K562 (cell line): ENCODE results near the gene TOM1L2. TPM values are rescaled to one million over a fixed set of nuclear protein-coding genes. Genes with fewer than 3 reads are reported as not detected.

ENCODE experiments used
- ATAC-seq: fragments of 200-7000 bp; cut with Tn5 transposase; 3 replicates; pipeline ENCODE4 v1.9.1; 2020; ENCODE audit warnings: moderate library complexity
- BruUV-seq: library from RNA; stranded (reverse); fragments of 400-500 nt; replicated peaks from 2 replicates; lab custom pipeline; 2021; lab: Mats Ljungman, UMichigan
- CTCF ChIA-PET: fragments of 300-600 bp; formaldehyde crosslinking; extraction: SDS; loops from one replicate; lab custom pipeline; 2021; ENCODE audit warnings: low intra/inter-chr PET ratio; lab: Yijun Ruan, JAX
- POLR2A ChIA-PET: fragments of 300-600, 350-650 bp; sonication (Branson Sonifier 250); formaldehyde crosslinking; extraction: SDS; loops from one replicate; lab custom pipeline; 2021; ENCODE audit warnings: antibody characterized with exemption, inconsistent platforms; lab: Yijun Ruan, JAX
- DNase-seq, 4 experiments: peaks; one replicate each; pipeline versions ENCODE4 v3.0.0 to v3.0.0-alpha.2; 2011 to 2018; ENCODE audit warnings: low spot score in 3 of 4, mixed read lengths in 3 of 4; ENCODE audit errors: extremely low read depth in 1 of 4
- FAIRE-seq: peaks from 2 replicates; lab custom pipeline; 2011; peaks lifted over from hg19 to GRCh38; lab: Jason Lieb, UNC
- H2AFZ ChIP-seq: 2 replicates; pipeline ENCODE4 v1.6.0; 2011; ENCODE audit warnings: low read depth, low read length, control low read depth, inconsistent platforms
- H3K27ac ChIP-seq: fragments of 200-600 bp; 3 replicates; pipeline ENCODE4 v1.8.0; 2011; ENCODE audit warnings: low read depth, mild to moderate bottlenecking, control low read depth, inconsistent platforms, low read length, moderate library complexity, mixed read lengths; ENCODE audit errors: extremely low read depth
- H3K27me3 ChIP-seq, 2 experiments: fragments of 300-600 bp in 1 of 2; 2 replicates in 1 of 2; 3 replicates in 1 of 2; pipeline versions ENCODE4 v1.6.0 to v1.8.0; 2011; ENCODE audit warnings: inconsistent platforms in 2 of 2, low read length in 2 of 2, mild to moderate bottlenecking in 1 of 2, mixed read lengths in 1 of 2, moderate library complexity in 1 of 2; ENCODE audit not compliant: control insufficient read depth in 2 of 2, insufficient read depth in 2 of 2
- H3K36me3 ChIP-seq: fragments of 300-600 bp; 3 replicates; pipeline ENCODE4 v1.8.0; 2011; ENCODE audit warnings: mild to moderate bottlenecking, low read length, inconsistent platforms; ENCODE audit not compliant: control insufficient read depth, insufficient read depth
- H3K4me1 ChIP-seq, 2 experiments: fragments of 200-600 bp in 1 of 2; replicated peaks in 1 of 2; 2 replicates in 1 of 2; 3 replicates in 1 of 2; pipeline versions ENCODE4 v1.5.1 to v1.8.0; 2011; ENCODE audit warnings: inconsistent platforms in 2 of 2, low read length in 2 of 2, mild to moderate bottlenecking in 1 of 2, mixed read lengths in 1 of 2, moderate library complexity in 1 of 2; ENCODE audit not compliant: control insufficient read depth in 2 of 2, insufficient read depth in 2 of 2
- H3K4me2 ChIP-seq: 2 replicates; pipeline ENCODE4 v1.6.1; 2011; ENCODE audit warnings: low read length, control low read depth, inconsistent platforms, mixed read lengths; ENCODE audit not compliant: insufficient read depth
- H3K4me3 ChIP-seq: fragments of 200-600 bp; sonication (generic), shearing (Covaris generic); 2 replicates; pipeline ENCODE4 v1.5.1; 2016; ENCODE audit warnings: control low read depth, inconsistent platforms
- H3K79me2 ChIP-seq: fragments of 200-600 bp; 3 replicates; pipeline ENCODE4 v1.8.0; 2011; ENCODE audit warnings: low read length, inconsistent platforms; ENCODE audit not compliant: control insufficient read depth, insufficient read depth
- H3K9ac ChIP-seq, 2 experiments: 2 replicates each; pipeline versions ENCODE4 v1.6.0 to v1.6.1; 2011; ENCODE audit warnings: low read depth in 2 of 2, low read length in 2 of 2, control low read depth in 1 of 2, inconsistent platforms in 1 of 2, mild to moderate bottlenecking in 1 of 2, mixed read lengths in 1 of 2; ENCODE audit not compliant: insufficient read depth in 1 of 2
- H3K9me1 ChIP-seq: one replicate; pipeline ENCODE4 v1.6.0; 2011; ENCODE audit warnings: inconsistent platforms, mild to moderate bottlenecking, low read length, moderate library complexity; ENCODE audit not compliant: control insufficient read depth, insufficient read depth
- H3K9me3 ChIP-seq: replicated peaks from 2 replicates; pipeline ENCODE4 v1.5.1; 2011; ENCODE audit warnings: low read depth, low read length, inconsistent platforms; ENCODE audit not compliant: control insufficient read depth, insufficient read depth
- H4K20me1 ChIP-seq: replicated peaks from 2 replicates; pipeline ENCODE4 v1.6.1; 2011; ENCODE audit warnings: low read length, inconsistent platforms, mixed read lengths; ENCODE audit not compliant: control insufficient read depth, insufficient read depth
- BHLHE40 ChIP-seq: IDR thresholded peaks from 2 replicates; pipeline ENCODE4 v1.6.1; 2011; ENCODE audit warnings: low read length, improper control_type of control experiment
- CBX1 ChIP-seq: sonication (generic); IDR thresholded peaks from 2 replicates; pipeline ENCODE4 v1.6.1; 2016; ENCODE audit warnings: antibody characterized with exemption, low read depth, mild to moderate bottlenecking
- E2F3 ChIP-seq: fragments of 250-450 bp; sonication (Bioruptor Pico); IDR thresholded peaks from 2 replicates; pipeline ENCODE4 v1.4.0; 2020; ENCODE audit warnings: mild to moderate bottlenecking
- ETS1 ChIP-seq: conservative IDR thresholded peaks from 2 replicates; pipeline ENCODE4 v1.6.1; 2011; ENCODE audit warnings: low read depth, mild to moderate bottlenecking, low read length; ENCODE audit not compliant: control insufficient read depth
- ETV5 ChIP-seq: sonication (generic); formaldehyde crosslinking; IDR thresholded peaks from 2 replicates; pipeline ENCODE4 v1.4.0; 2020; ENCODE audit warnings: low read depth, mild to moderate bottlenecking, missing genetic modification reagents
- HEY1 ChIP-seq: fragments of 250-450 bp; sonication (Bioruptor Pico); IDR thresholded peaks from 2 replicates; pipeline ENCODE4 v1.5.0; 2020; ENCODE audit warnings: mild to moderate bottlenecking, moderate library complexity, borderline replicate concordance
- KDM5B ChIP-seq: fragments of 200-600 bp; sonication (generic); IDR thresholded peaks from 2 replicates; pipeline ENCODE4 v1.6.1; 2012; ENCODE audit warnings: low read depth, mild to moderate bottlenecking, moderate library complexity, low read length, control low read depth, inconsistent platforms; ENCODE audit not compliant: insufficient replicate concordance
- LEF1 ChIP-seq: fragments of 450-650 bp; IDR thresholded peaks from 2 replicates; pipeline ENCODE4 v1.6.1; 2016; ENCODE audit warnings: mild to moderate bottlenecking
- MCM3 ChIP-seq: fragments of 450-650 bp; IDR thresholded peaks from 2 replicates; pipeline ENCODE4 v1.6.1; 2016
- POLR2G ChIP-seq: fragments of 200-400 bp; formaldehyde crosslinking; IDR thresholded peaks from 2 replicates; pipeline ENCODE4 v1.6.1; 2017; ENCODE audit warnings: low read depth, mild to moderate bottlenecking, antibody characterized with exemption, low read length, moderate library complexity
- RBM34 ChIP-seq: fragments of 200-400 bp; formaldehyde crosslinking; IDR thresholded peaks from 2 replicates; pipeline ENCODE4 v1.6.1; 2018; ENCODE audit warnings: low read length, borderline replicate concordance; ENCODE audit not compliant: insufficient read depth
- TCF7L2 ChIP-seq: fragments of 150-350 bp; IDR thresholded peaks from 2 replicates; pipeline ENCODE4 v1.6.1; 2016; ENCODE audit warnings: low read depth, mild to moderate bottlenecking, low read length, moderate library complexity
- ZNF239 ChIP-seq: fragments of 250-450 bp; sonication (Bioruptor Pico); IDR thresholded peaks from 2 replicates; pipeline ENCODE4 v1.4.0; 2020; ENCODE audit warnings: mild to moderate bottlenecking
- ZNF644 ChIP-seq: fragments of 200-800 bp; sonication (Bioruptor generic); IDR thresholded peaks from 2 replicates; pipeline ENCODE4 v1.6.1; 2016; ENCODE audit warnings: low read depth, missing genetic modification characterization, missing compliant biosample characterization
- WGBS: fragments of 100-300 bp; shearing (Covaris generic); methylation state at CpG from one replicate; pipeline ENCODE4 v1.1.6; 2016; ENCODE audit warnings: low coverage, mixed read lengths; ENCODE audit not compliant: insufficient coverage; ENCODE audit errors: missing lambda C conversion rate; 5-methylcytosine and 5-hydroxymethylcytosine counted together
- in situ Hi-C: fragments of 300-500 bp; cut with MboI; formaldehyde crosslinking; loops from 4 replicates; pipeline ENCODE4 v1.15.0; 2018; ENCODE audit warnings: inconsistent platforms, mixed read lengths
- intact Hi-C: fragments of 100-400 bp; cut with micrococcal nuclease; formaldehyde crosslinking; loops from 2 replicates; pipeline ENCODE4 v1.14.2; 2022
- polyA plus RNA-seq, 8 experiments: library from polyadenylated mRNA; depleted of rRNA in 4 of 8; stranded (reverse) in 5 of 8; unstranded in 3 of 8; fragments of >200 nt; fragmentation: Nextera tagmentation in 2 of 8; fragmentation: Illumina TruSeq in 1 of 8; extraction: Ambion mirVana in 2 of 8; extraction: Trizol in 1 of 8; gene quantifications; 2 replicates each; pipeline versions ENCODE4 v1.2.1 to v1.2.3, GENCODE V29; 2011 to 2014; ENCODE audit warnings: inconsistent platforms in 1 of 8, missing spikeins in 1 of 8
- total RNA-seq, 7 experiments: library from RNA; depleted of rRNA in 6 of 7; stranded (reverse); fragments of >200 nt in 6 of 7; fragmentation: Illumina TruSeq in 2 of 7; extraction: Trizol in 2 of 7; gene quantifications; 2 replicates each; pipeline versions ENCODE4 v1.2.1 to v1.2.3, GENCODE V29; 2011 to 2021; ENCODE audit warnings: low replicate concordance in 1 of 7
- TF ChIP-seq, protein P1 (sequence below): sonication (generic); formaldehyde crosslinking; IDR thresholded peaks from 2 replicates; pipeline ENCODE4 v1.8.1; 2023; ENCODE audit warnings: mild to moderate bottlenecking, missing genetic modification reagents
- TF ChIP-seq, protein P2 (sequence below): sonication (generic); formaldehyde crosslinking; IDR thresholded peaks from 2 replicates; pipeline ENCODE4 v1.8.0; 2022; ENCODE audit warnings: mild to moderate bottlenecking, missing genetic modification reagents, borderline replicate concordance
- TF ChIP-seq, protein P3 (sequence below): fragments of 450-650 bp; IDR thresholded peaks from one replicate; pipeline ENCODE4 v1.6.1; 2018; ENCODE audit warnings: mild to moderate bottlenecking, moderate library complexity; ENCODE audit not compliant: partially characterized antibody

The TOM1L2 gene
- total and polyA plus RNA-seq, 9 of the 15 experiments (the other 6 are each of a cell fraction or from before 2014, with no cell fraction given): 0.07 to 6.0 (median 2.5) TPM

GRCh38 chr17:17843096-17843495 is 129.1 kb downstream of the TOM1L2 start:
- ATAC-seq: no peak

More at GRCh38 chr17:17843096-17843495, 129.1 kb downstream of the TOM1L2 start:
- H3K4me3 ChIP-seq: no peak overlapping the region
- H3K27ac ChIP-seq: no peak overlapping the region
- H3K4me2 ChIP-seq: no peak overlapping the region
- intact Hi-C loops (no loop called here), in situ Hi-C loops (no loop called here)
- FAIRE-seq (no peak), DNase-seq (no peak)
- H3K4me1 ChIP-seq: peaks cover 33 to 81% of the 10 kb centered on the region in 2 experiments
- no TSS peak for BruUV-seq
- H3K9ac ChIP-seq: peak overlapping the region in 1 of 2 experiments; percentile 78; a peak in 2 of 4 replicates
- H3K79me2 ChIP-seq: peaks cover 22% of the 10 kb centered on the region
- no peaks in the 10 kb centered on the region for H3K9me1 ChIP-seq
- H3K27me3 ChIP-seq: no peaks in the 10 kb centered on the region
- 0 out of 2 replicates have a peak, but pooled peaks cover 3% of the 10 kb centered on the region for H4K20me1 ChIP-seq
- H2AFZ ChIP-seq: no peak overlapping the region
- CTCF ChIA-PET: no interaction called here
- POLR2A ChIA-PET: interaction anchor here (1.2 to 2.8 kb wide), 3 partner anchors 10 to 252 kb away, joined by 4 to 10 read pairs (median 9); no protein-coding TSS in a partner anchor
- no peaks in the 10 kb centered on the region for H3K36me3 ChIP-seq
- TF ChIP-seq ETS1 (no peak), RBM34 (no peak), ZNF644 (tag) (no peak), ETV5 (no peak), LEF1 (no peak), HEY1 (CRISPR knock-in tag) (no peak), BHLHE40 (no peak), KDM5B (no peak), TCF7L2 (no peak), CBX1 (no peak), ZNF239 (CRISPR knock-in tag) (no peak), E2F3 (CRISPR knock-in tag) (no peak), MCM3 (no peak), POLR2G (no peak)
- TF ChIP-seq, protein P1, sequence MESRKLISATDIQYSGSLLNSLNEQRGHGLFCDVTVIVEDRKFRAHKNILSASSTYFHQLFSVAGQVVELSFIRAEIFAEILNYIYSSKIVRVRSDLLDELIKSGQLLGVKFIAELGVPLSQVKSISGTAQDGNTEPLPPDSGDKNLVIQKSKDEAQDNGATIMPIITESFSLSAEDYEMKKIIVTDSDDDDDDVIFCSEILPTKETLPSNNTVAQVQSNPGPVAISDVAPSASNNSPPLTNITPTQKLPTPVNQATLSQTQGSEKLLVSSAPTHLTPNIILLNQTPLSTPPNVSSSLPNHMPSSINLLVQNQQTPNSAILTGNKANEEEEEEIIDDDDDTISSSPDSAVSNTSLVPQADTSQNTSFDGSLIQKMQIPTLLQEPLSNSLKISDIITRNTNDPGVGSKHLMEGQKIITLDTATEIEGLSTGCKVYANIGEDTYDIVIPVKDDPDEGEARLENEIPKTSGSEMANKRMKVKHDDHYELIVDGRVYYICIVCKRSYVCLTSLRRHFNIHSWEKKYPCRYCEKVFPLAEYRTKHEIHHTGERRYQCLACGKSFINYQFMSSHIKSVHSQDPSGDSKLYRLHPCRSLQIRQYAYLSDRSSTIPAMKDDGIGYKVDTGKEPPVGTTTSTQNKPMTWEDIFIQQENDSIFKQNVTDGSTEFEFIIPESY: no peak
- TF ChIP-seq, protein P2, sequence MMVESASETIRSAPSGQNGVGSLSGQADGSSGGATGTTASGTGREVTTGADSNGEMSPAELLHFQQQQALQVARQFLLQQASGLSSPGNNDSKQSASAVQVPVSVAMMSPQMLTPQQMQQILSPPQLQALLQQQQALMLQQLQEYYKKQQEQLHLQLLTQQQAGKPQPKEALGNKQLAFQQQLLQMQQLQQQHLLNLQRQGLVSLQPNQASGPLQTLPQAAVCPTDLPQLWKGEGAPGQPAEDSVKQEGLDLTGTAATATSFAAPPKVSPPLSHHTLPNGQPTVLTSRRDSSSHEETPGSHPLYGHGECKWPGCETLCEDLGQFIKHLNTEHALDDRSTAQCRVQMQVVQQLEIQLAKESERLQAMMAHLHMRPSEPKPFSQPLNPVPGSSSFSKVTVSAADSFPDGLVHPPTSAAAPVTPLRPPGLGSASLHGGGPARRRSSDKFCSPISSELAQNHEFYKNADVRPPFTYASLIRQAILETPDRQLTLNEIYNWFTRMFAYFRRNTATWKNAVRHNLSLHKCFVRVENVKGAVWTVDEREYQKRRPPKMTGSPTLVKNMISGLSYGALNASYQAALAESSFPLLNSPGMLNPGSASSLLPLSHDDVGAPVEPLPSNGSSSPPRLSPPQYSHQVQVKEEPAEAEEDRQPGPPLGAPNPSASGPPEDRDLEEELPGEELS (CRISPR knock-in tag): no peak
- TF ChIP-seq, protein P3, sequence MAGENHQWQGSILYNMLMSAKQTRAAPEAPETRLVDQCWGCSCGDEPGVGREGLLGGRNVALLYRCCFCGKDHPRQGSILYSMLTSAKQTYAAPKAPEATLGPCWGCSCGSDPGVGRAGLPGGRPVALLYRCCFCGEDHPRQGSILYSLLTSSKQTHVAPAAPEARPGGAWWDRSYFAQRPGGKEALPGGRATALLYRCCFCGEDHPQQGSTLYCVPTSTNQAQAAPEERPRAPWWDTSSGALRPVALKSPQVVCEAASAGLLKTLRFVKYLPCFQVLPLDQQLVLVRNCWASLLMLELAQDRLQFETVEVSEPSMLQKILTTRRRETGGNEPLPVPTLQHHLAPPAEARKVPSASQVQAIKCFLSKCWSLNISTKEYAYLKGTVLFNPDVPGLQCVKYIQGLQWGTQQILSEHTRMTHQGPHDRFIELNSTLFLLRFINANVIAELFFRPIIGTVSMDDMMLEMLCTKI: no peak
- no peaks in the 10 kb centered on the region for H3K9me3 ChIP-seq
- 81% methylated on average over 2 of the region's 4 CpGs for WGBS
